HepG2 (cell line): Measurements from ENCODE around the gene LRRC55. TPM values are rescaled to one million over a fixed set of nuclear protein-coding genes. Genes with fewer than 3 reads are reported as not detected.

Experiments used
- ATAC-seq: fragments of 200-7000 bp; cut with Tn5 transposase; 3 replicates; pipeline ENCODE4 v1.9.1; 2020; ENCODE audit warnings: mild to moderate bottlenecking, moderate library complexity
- BruUV-seq: library from RNA; stranded (reverse); fragments of 400-500 nt; replicated peaks from 2 replicates; lab custom pipeline; 2021; lab: Mats Ljungman, UMichigan
- CTCF ChIA-PET: fragments of 300-600 bp; formaldehyde crosslinking; extraction: SDS; loops from one replicate; lab custom pipeline; 2021; ENCODE audit warnings: low total read pairs, inconsistent platforms, low intra/inter-chr PET ratio; lab: Yijun Ruan, JAX
- POLR2A ChIA-PET: fragments of 350-600 bp; sonication (Branson Sonifier 250); formaldehyde crosslinking; loops from one replicate; lab custom pipeline; 2020; ENCODE audit warnings: antibody characterized with exemption, inconsistent platforms; lab: Yijun Ruan, JAX
- DNase-seq: peaks from one replicate; pipeline ENCODE4 v3.0.0-alpha.2; 2015; ENCODE audit warnings: low spot score
- FAIRE-seq: peaks from 3 replicates; lab custom pipeline; 2011; peaks lifted over from hg19 to GRCh38; lab: Jason Lieb, UNC
- H2AFZ ChIP-seq: one replicate; pipeline ENCODE4 v1.6.1; 2011; ENCODE audit warnings: low read length, inconsistent platforms
- H3K27ac ChIP-seq: fragments of 300-600 bp; 3 replicates; pipeline ENCODE4 v1.8.0; 2011; ENCODE audit warnings: mixed run types, mild to moderate bottlenecking, mixed read lengths, low read length, inconsistent platforms; ENCODE audit not compliant: insufficient read depth; ENCODE audit errors: extremely low read length
- H3K27me3 ChIP-seq, 2 experiments: fragments of 200-600 bp in 1 of 2; 2 replicates in 1 of 2; 3 replicates in 1 of 2; pipeline versions ENCODE4 v1.6.0 to v1.8.0; 2011; ENCODE audit warnings: low read length in 2 of 2, mild to moderate bottlenecking in 2 of 2, moderate library complexity in 2 of 2, inconsistent platforms in 1 of 2; ENCODE audit not compliant: insufficient read depth in 2 of 2, control insufficient read depth in 1 of 2
- H3K36me3 ChIP-seq, 2 experiments: fragments of 200-600 bp in 1 of 2; replicated peaks in 1 of 2; 2 replicates in 1 of 2; 3 replicates in 1 of 2; pipeline versions ENCODE4 v1.5.1 to v1.8.0; 2011; ENCODE audit warnings: low read length in 2 of 2, inconsistent platforms in 1 of 2; ENCODE audit not compliant: insufficient read depth in 2 of 2, control insufficient read depth in 1 of 2
- H3K4me1 ChIP-seq: 2 replicates; pipeline ENCODE4 v1.5.1; 2012; ENCODE audit warnings: low read length, inconsistent platforms; ENCODE audit not compliant: insufficient read depth
- H3K4me2 ChIP-seq: 2 replicates; pipeline ENCODE4 v1.6.0; 2011; ENCODE audit warnings: low read depth, low read length, inconsistent platforms
- H3K4me3 ChIP-seq, 3 experiments: fragments of 200-600 bp in 1 of 3; sonication (generic), shearing (Covaris generic) in 1 of 3; replicated peaks in 1 of 3; 2 replicates each; pipeline ENCODE4 v1.5.1; 2011 to 2016; ENCODE audit warnings: low read length in 3 of 3, inconsistent platforms in 2 of 3, low read depth in 2 of 3, mild to moderate bottlenecking in 2 of 3, control low read depth in 1 of 3, mixed read lengths in 1 of 3; ENCODE audit not compliant: insufficient read depth in 1 of 3
- H3K79me2 ChIP-seq: one replicate; pipeline ENCODE4 v1.6.1; 2011; ENCODE audit warnings: low read length, inconsistent platforms; ENCODE audit not compliant: insufficient read depth
- H3K9ac ChIP-seq: 2 replicates; pipeline ENCODE4 v1.6.0; 2011; ENCODE audit warnings: mild to moderate bottlenecking, low read depth, low read length, inconsistent platforms; ENCODE audit not compliant: insufficient read depth
- H3K9me3 ChIP-seq: 2 replicates; pipeline ENCODE4 v1.5.1; 2012; ENCODE audit warnings: mild to moderate bottlenecking, low read length
- H4K20me1 ChIP-seq: 2 replicates; pipeline ENCODE4 v1.6.0; 2011; ENCODE audit warnings: inconsistent platforms, mild to moderate bottlenecking, low read length, moderate library complexity; ENCODE audit not compliant: insufficient read depth
- AKAP8 ChIP-seq: sonication (generic); formaldehyde crosslinking; IDR thresholded peaks from 2 replicates; pipeline ENCODE4 v1.5.1; 2020; ENCODE audit warnings: mild to moderate bottlenecking, missing genetic modification reagents
- CC2D1A ChIP-seq: sonication (generic); formaldehyde crosslinking; IDR thresholded peaks from 2 replicates; pipeline ENCODE4 v1.8.1; 2023; ENCODE audit warnings: mild to moderate bottlenecking, missing genetic modification reagents
- ETV6 ChIP-seq: sonication (generic); formaldehyde crosslinking; conservative IDR thresholded peaks from 2 replicates; pipeline ENCODE4 v1.4.0; 2020; ENCODE audit warnings: missing genetic modification reagents
- GLI4 ChIP-seq: sonication (generic); formaldehyde crosslinking; IDR thresholded peaks from 2 replicates; pipeline ENCODE4 v1.5.1; 2020; ENCODE audit warnings: missing genetic modification reagents, mild to moderate bottlenecking, moderate library complexity, borderline replicate concordance
- GZF1 ChIP-seq: sonication (generic); formaldehyde crosslinking; IDR thresholded peaks from 2 replicates; pipeline ENCODE4 v1.5.1; 2020; ENCODE audit warnings: mild to moderate bottlenecking, missing genetic modification reagents
- MAFF ChIP-seq: IDR thresholded peaks from 2 replicates; pipeline ENCODE4 v1.6.1; 2011; ENCODE audit warnings: low read depth, low read length, improper control_type of control experiment
- NFE2 ChIP-seq: sonication (generic); formaldehyde crosslinking; IDR thresholded peaks from 2 replicates; pipeline ENCODE4 v1.4.0; 2020; ENCODE audit warnings: missing genetic modification reagents
- SP5 ChIP-seq: IDR thresholded peaks from 2 replicates; pipeline ENCODE4 v1.6.1; 2016; ENCODE audit warnings: low read depth, borderline replicate concordance
- STAT5B ChIP-seq: sonication (generic); formaldehyde crosslinking; IDR thresholded peaks from 2 replicates; pipeline ENCODE4 v1.4.0; 2020; ENCODE audit warnings: missing genetic modification reagents
- ZNF335 ChIP-seq: sonication (generic); formaldehyde crosslinking; IDR thresholded peaks from 2 replicates; pipeline ENCODE4 v1.4.0; 2020; ENCODE audit warnings: missing genetic modification reagents
- ZNF382 ChIP-seq: sonication (generic); formaldehyde crosslinking; IDR thresholded peaks from 2 replicates; pipeline ENCODE4 v1.5.0; 2020; ENCODE audit warnings: missing genetic modification reagents, mild to moderate bottlenecking, borderline replicate concordance
- ZNF557 ChIP-seq: sonication (generic); formaldehyde crosslinking; IDR thresholded peaks from 2 replicates; pipeline ENCODE4 v1.4.0; 2020; ENCODE audit warnings: missing genetic modification reagents
- ZSCAN9 ChIP-seq: IDR thresholded peaks from 2 replicates; pipeline ENCODE4 v1.6.1; 2016; ENCODE audit warnings: borderline replicate concordance
- WGBS: methylation state at CpG from one replicate; pipeline ENCODE4 v1.1.6; 2017; ENCODE audit warnings: low lambda C conversion rate; 5-methylcytosine and 5-hydroxymethylcytosine counted together
- in situ Hi-C: cut with HindIII; loops from 2 replicates; pipeline ENCODE4 v1.10.0; 2017; ENCODE audit warnings: low pct_unique_long_range_greater_than_20kb; ENCODE audit not compliant: extremely low pct_ligation_motif_present
- intact Hi-C: fragments of 100-400 bp; cut with micrococcal nuclease; formaldehyde crosslinking; loops from one replicate; pipeline ENCODE4 v1.10.0; 2022; ENCODE audit not compliant: unreplicated experiment
- polyA plus RNA-seq, 8 experiments: library from polyadenylated mRNA; depleted of rRNA in 3 of 8; stranded (reverse) in 7 of 8; unstranded in 1 of 8; fragments of >200 nt; fragmentation: Illumina TruSeq in 4 of 8; extraction: Trizol in 4 of 8; gene quantifications; 2 replicates each; pipeline versions ENCODE4 v1.2.1 to v1.2.3, GENCODE V29; 2011 to 2016; ENCODE audit warnings: low read depth in 4 of 8, missing spikeins in 1 of 8, mixed read lengths in 1 of 8; ENCODE audit not compliant: insufficient read depth in 1 of 8
- total RNA-seq, 5 experiments: library from RNA; depleted of rRNA; stranded (reverse); fragments of >200 nt; fragmentation: Illumina TruSeq; extraction: Trizol; gene quantifications; 2 replicates each; pipeline ENCODE4 v1.2.3, GENCODE V29; 2016; ENCODE audit warnings: low read depth in 1 of 5
- TF ChIP-seq, protein P1 (sequence below): sonication (generic); formaldehyde crosslinking; IDR thresholded peaks from 2 replicates; pipeline ENCODE4 v1.4.0; 2020; ENCODE audit warnings: mild to moderate bottlenecking, missing genetic modification reagents
- TF ChIP-seq, protein P2 (sequence below): sonication (generic); formaldehyde crosslinking; IDR thresholded peaks from 2 replicates; pipeline ENCODE4 v1.9.0; 2022; ENCODE audit warnings: missing genetic modification reagents, mild to moderate bottlenecking, borderline replicate concordance
- TF ChIP-seq, protein P3 (sequence below): IDR thresholded peaks from 2 replicates; pipeline ENCODE4 v1.6.1; 2016; ENCODE audit warnings: missing genetic modification reagents, missing compliant biosample characterization

Gene LRRC55
- total and polyA plus RNA-seq, 2 of the 13 experiments (the other 11 are each of a cell fraction or from before 2014, with no cell fraction given), result not detected

DNA sequence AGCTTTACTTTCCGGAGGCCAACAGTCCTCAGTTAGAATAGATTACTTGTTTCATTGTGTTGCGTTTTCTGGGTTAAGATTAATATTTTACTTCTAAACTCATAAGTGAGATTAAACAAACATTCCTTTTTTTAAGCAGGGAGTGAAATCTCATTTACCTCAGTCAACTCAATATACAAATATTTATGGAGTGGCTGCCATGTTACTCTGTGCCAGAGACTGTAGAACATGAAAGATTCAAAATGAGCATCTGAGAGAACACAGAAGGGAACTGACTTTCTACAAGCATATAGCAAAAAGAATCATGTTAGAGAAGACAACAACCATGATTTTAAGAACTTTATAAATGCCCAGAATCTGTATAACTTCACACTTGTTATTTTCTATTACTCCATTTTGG, 3.4 kb upstream of the LRRC55 start:
- no peak for ATAC-seq
- Histone ChIP-seq H3K36me3 (no peaks in the 10 kb centered on the region), H3K4me1 (no peaks in the 10 kb centered on the region), H3K9ac (no peak overlapping the region), H3K9me3 (no peaks in the 10 kb centered on the region), H3K27ac (no peak overlapping the region), H3K4me2 (no peak overlapping the region), H2AFZ (no peak overlapping the region), H3K79me2 (no peaks in the 10 kb centered on the region), H4K20me1 (no peaks in the 10 kb centered on the region), H3K27me3 (peaks cover 0 to 23% of the 10 kb centered on the region in 2 experiments; a peak in 4 of 5 replicates), H3K4me3 (no peak overlapping the region)
- FAIRE-seq, result no peak
- POLR2A ChIA-PET, result no interaction called here
- 41% methylated on average over 2 of the region's 2 CpGs for WGBS
- in situ Hi-C loops, result no loop called here
- DNase-seq, result no peak
- no TSS peak for BruUV-seq
- intact Hi-C loops, result no loop called here
- CTCF ChIA-PET, result no interaction called here
- TF ChIP-seq SP5 (no peak), MAFF (no peak), STAT5B (CRISPR knock-in tag) (no peak), ZNF335 (CRISPR knock-in tag) (no peak), ETV6 (no peak), NFE2 (CRISPR knock-in tag) (no peak), ZNF557 (no peak), GZF1 (CRISPR knock-in tag) (no peak), AKAP8 (CRISPR knock-in tag) (no peak), CC2D1A (CRISPR knock-in tag) (no peak), ZSCAN9 (CRISPR knock-in tag) (no peak), ZNF382 (CRISPR knock-in tag) (no peak), GLI4 (CRISPR knock-in tag) (no peak)
- TF ChIP-seq, protein P1, sequence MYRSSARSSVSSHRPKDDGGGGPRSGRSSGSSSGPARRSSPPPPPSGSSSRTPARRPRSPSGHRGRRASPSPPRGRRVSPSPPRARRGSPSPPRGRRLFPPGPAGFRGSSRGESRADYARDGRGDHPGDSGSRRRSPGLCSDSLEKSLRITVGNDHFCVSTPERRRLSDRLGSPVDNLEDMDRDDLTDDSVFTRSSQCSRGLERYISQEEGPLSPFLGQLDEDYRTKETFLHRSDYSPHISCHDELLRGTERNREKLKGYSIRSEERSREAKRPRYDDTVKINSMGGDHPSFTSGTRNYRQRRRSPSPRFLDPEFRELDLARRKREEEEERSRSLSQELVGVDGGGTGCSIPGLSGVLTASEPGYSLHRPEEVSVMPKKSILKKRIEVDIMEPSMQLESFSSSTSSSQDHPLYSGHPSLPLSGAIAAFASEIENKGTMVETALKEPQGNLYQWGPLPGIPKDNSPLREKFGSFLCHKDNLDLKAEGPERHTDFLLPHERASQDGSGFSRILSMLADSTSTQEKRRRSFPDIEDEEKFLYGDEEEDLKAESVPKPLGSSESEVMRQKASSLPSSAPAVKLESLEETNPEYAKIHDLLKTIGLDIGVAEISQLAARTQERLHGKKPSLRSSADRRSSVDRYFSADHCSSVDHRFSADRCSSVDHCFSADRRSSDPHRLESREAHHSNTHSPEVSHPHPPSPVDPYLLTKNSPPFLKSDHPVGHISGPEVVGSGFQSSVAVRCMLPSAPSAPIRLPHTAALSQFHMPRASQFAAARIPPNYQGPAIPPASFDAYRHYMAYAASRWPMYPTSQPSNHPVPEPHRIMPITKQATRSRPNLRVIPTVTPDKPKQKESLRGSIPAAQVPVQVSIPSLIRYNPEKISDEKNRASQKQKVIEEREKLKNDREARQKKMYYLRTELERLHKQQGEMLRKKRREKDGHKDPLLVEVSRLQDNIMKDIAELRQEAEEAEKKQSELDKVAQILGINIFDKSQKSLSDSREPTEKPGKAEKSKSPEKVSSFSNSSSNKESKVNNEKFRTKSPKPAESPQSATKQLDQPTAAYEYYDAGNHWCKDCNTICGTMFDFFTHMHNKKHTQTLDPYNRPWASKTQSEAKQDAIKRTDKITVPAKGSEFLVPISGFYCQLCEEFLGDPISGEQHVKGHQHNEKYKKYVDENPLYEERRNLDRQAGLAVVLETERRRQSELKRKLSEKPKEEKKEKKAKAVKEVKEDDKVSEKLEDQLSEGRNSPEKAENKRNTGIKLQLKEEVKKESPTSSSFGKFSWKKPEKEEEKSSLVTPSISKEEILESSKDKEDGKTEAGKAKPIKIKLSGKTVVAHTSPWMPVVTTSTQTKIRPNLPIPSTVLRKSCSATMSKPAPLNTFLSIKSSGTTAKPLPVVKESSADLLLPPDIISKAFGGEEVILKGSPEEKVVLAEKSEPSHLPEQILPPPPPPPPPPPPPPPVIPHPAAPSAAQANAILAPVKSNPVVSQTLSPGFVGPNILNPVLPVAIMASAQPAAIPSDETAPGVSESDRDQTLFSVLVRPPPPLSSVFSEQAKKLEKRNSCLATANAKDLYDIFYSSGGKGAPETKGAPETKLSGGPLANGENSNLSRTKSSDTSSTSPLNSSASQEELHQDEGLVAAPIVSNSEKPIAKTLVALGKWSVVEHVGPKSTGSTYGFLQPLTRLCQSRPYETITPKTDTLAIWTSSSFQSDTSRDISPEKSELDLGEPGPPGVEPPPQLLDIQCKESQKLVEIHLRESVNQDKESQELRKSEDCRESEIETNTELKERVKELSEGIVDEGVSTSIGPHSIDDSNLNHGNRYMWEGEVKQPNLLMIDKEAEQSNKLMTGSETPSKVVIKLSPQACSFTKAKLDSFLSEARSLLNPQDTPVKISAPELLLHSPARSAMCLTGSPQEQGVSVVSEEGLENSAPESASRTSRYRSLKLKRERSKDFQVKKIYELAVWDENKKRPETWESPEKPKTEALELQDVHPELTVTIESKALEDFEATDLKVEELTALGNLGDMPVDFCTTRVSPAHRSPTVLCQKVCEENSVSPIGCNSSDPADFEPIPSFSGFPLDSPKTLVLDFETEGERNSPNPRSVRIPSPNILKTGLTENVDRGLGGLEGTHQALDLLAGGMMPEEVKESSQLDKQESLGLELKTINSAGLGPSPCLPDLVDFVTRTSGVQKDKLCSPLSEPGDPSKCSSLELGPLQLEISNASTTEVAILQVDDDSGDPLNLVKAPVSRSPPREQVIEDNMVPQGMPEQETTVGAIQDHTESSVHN (CRISPR knock-in tag), result no peak
- TF ChIP-seq, protein P2, sequence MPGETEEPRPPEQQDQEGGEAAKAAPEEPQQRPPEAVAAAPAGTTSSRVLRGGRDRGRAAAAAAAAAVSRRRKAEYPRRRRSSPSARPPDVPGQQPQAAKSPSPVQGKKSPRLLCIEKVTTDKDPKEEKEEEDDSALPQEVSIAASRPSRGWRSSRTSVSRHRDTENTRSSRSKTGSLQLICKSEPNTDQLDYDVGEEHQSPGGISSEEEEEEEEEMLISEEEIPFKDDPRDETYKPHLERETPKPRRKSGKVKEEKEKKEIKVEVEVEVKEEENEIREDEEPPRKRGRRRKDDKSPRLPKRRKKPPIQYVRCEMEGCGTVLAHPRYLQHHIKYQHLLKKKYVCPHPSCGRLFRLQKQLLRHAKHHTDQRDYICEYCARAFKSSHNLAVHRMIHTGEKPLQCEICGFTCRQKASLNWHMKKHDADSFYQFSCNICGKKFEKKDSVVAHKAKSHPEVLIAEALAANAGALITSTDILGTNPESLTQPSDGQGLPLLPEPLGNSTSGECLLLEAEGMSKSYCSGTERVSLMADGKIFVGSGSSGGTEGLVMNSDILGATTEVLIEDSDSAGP (CRISPR knock-in tag), result no peak
- TF ChIP-seq, protein P3, sequence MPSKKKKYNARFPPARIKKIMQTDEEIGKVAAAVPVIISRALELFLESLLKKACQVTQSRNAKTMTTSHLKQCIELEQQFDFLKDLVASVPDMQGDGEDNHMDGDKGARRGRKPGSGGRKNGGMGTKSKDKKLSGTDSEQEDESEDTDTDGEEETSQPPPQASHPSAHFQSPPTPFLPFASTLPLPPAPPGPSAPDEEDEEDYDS (CRISPR knock-in tag), result no peak
